BJ (cell line): ENCODE measurements around the gene GCSH. TPM values are rescaled to one million over a fixed set of nuclear protein-coding genes. Genes with fewer than 3 reads are reported as not detected.
A peak's percentile ranks its signal among the peaks of the same experiment; 100 is the strongest.

Experiments
- CTCF ChIA-PET: fragments of 350-600 bp; formaldehyde crosslinking; extraction: SDS; loops from one replicate; lab custom pipeline; 2021; ENCODE audit warnings: antibody characterized with exemption, inconsistent platforms; lab: Yijun Ruan, JAX
- POLR2A ChIA-PET: fragments of 300-600 bp; sonication (Branson Sonifier 250); formaldehyde crosslinking; extraction: SDS; loops from one replicate; lab custom pipeline; 2021; ENCODE audit warnings: antibody characterized with exemption; lab: Charles Lee
- DNase-seq: peaks from one replicate; pipeline ENCODE4 v3.0.0-alpha.2; 2011; ENCODE audit warnings: low read depth
- H3K27me3 ChIP-seq: 2 replicates; pipeline ENCODE4 v1.6.0; 2011; ENCODE audit warnings: low read length; ENCODE audit not compliant: control insufficient read depth, insufficient read depth
- H3K36me3 ChIP-seq: 2 replicates; pipeline ENCODE4 v1.5.1; 2011; ENCODE audit warnings: low read length; ENCODE audit not compliant: control insufficient read depth, insufficient read depth
- H3K4me3 ChIP-seq: 2 replicates; pipeline ENCODE4 v1.5.1; 2011; ENCODE audit warnings: low read depth, mild to moderate bottlenecking, control low read depth, low read length
- CTCF ChIP-seq: IDR thresholded peaks from 2 replicates; pipeline ENCODE4 v1.5.1; 2011; ENCODE audit warnings: low read depth, mild to moderate bottlenecking, control low read depth, inconsistent platforms, low read length, moderate library complexity; ENCODE audit not compliant: insufficient read depth
- polyA minus RNA-seq: library from RNA; depleted of rRNA, polyadenylated mRNA; stranded (reverse); fragments of >200 nt; gene quantifications from 2 replicates; pipeline ENCODE4 v1.2.3, GENCODE V29; 2011; rRNA and poly(A)+ RNA removed
- polyA plus RNA-seq: library from polyadenylated mRNA; depleted of rRNA; stranded (reverse); fragments of >200 nt; gene quantifications from 2 replicates; pipeline ENCODE4 v1.2.3, GENCODE V29; 2011; rRNA removed

GCSH gene
- polyA plus RNA-seq = 6.2 and 11.1 TPM in 2 replicates
- 1.00 and 1.1 TPM in 2 replicates for polyA minus RNA-seq

- DNase-seq = peak; percentile 93
- no peak for TF ChIP-seq CTCF
- no peaks in the 10 kb centered on the region for H3K36me3 ChIP-seq
- POLR2A ChIA-PET = no interaction called here
- peak within 1 kb of the TSS; percentile 80 for H3K4me3 ChIP-seq
- no peaks in the 10 kb centered on the region for H3K27me3 ChIP-seq
- CTCF ChIA-PET = no interaction called here
Observed at GRCh38 chr16:81095953-81096714, at the start of gene GCSH. Gene GCSH (minus strand): TSS chr16:81096395. CDS start chr16:81096278, 117 bp downstream.

GRCh38 chr16:81143921-81144471 is 47.8 kb upstream of the GCSH start:
- DNase-seq = no peak
- CTCF ChIA-PET = interaction anchor here (0.6 kb wide), 1 partner anchor 113 kb away, joined by 3 read pairs; no protein-coding TSS in a partner anchor
- H3K27me3 ChIP-seq = no peaks in the 10 kb centered on the region; the same call in 1 of the 2 replicates
- TF ChIP-seq CTCF = no peak
- no peaks in the 10 kb centered on the region for H3K36me3 ChIP-seq
- POLR2A ChIA-PET = no interaction called here
- no peak overlapping the region for H3K4me3 ChIP-seq

- CTCF ChIA-PET = interaction anchor here (0.5 to 1.6 kb wide), 3 partner anchors 10 to 175 kb away, joined by 3 to 7 read pairs (median 3); no protein-coding TSS in a partner anchor
- no peak for TF ChIP-seq CTCF
- H3K4me3 ChIP-seq = no peak overlapping the region
- no peaks in the 10 kb centered on the region for H3K36me3 ChIP-seq
- H3K27me3 ChIP-seq = no peaks in the 10 kb centered on the region; the same call in 1 of the 2 replicates
- DNase-seq = no peak
- POLR2A ChIA-PET = no interaction called here
Observed at GRCh38 chr16:81142864-81143263, 46.7 kb upstream of the GCSH start.

- TF ChIP-seq CTCF = peak; percentile 36
- H3K27me3 ChIP-seq = no peaks in the 10 kb centered on the region; the same call in 1 of the 2 replicates
- H3K36me3 ChIP-seq = no peaks in the 10 kb centered on the region
- ChIA-PET POLR2A (interaction anchor here (0.7 kb wide), 1 partner anchor 204 kb away, joined by 13 read pairs; no protein-coding TSS in a partner anchor), CTCF (interaction anchor here (1.0 to 1.6 kb wide), 2 partner anchors 10 to 12 kb away, joined by 5 to 7 read pairs; no protein-coding TSS in a partner anchor)
- DNase-seq = no peak
- H3K4me3 ChIP-seq = no peak overlapping the region
Observed at GRCh38 chr16:81140930-81141780, 45.0 kb upstream of the GCSH start.
